Activated naive CD4-positive, alpha-beta T cell treated with anti-CD3 and anti-CD28 coated beads, Interleukin-2, amount 10 ng/mL, durations not matched to agents 7 days and 5 days (primary cell): ENCODE measurements around the gene PIN1.
"Not testable (repeated sequence)": the region's sequence is repeated elsewhere in the genome, so short reads cannot be mapped to it uniquely, and the experiment has no call there.

Experiments used
- CTCF ChIA-PET: fragments of 350-600 bp; sonication (Branson Sonifier 250); formaldehyde crosslinking; loops from one replicate; lab custom pipeline; 2021; ENCODE audit warnings: antibody characterized with exemption; lab: Charles Lee
- DNase-seq: peaks from one replicate; pipeline ENCODE4 v3.0.0-alpha.2; 2020
- H3K27ac Mint-ChIP-seq: one replicate; pipeline ENCODE4 v1.8.0; 2021; ENCODE audit warnings: mild to moderate bottlenecking, moderate library complexity, mixed read lengths
- H3K27me3 Mint-ChIP-seq: one replicate; pipeline ENCODE4 v1.8.0; 2021; ENCODE audit warnings: mild to moderate bottlenecking, mixed read lengths
- H3K36me3 Mint-ChIP-seq: one replicate; pipeline ENCODE4 v1.8.0; 2021; ENCODE audit warnings: mixed read lengths
- H3K4me1 Mint-ChIP-seq: one replicate; pipeline ENCODE4 v1.8.0; 2021; ENCODE audit warnings: mixed read lengths
- H3K4me3 Mint-ChIP-seq: one replicate; pipeline ENCODE4 v1.8.0; 2021; ENCODE audit warnings: mild to moderate bottlenecking, moderate library complexity, mixed read lengths
- H3K9me3 Mint-ChIP-seq: one replicate; pipeline ENCODE4 v1.8.0; 2021; ENCODE audit warnings: mixed read lengths

Gene PIN1

DNA sequence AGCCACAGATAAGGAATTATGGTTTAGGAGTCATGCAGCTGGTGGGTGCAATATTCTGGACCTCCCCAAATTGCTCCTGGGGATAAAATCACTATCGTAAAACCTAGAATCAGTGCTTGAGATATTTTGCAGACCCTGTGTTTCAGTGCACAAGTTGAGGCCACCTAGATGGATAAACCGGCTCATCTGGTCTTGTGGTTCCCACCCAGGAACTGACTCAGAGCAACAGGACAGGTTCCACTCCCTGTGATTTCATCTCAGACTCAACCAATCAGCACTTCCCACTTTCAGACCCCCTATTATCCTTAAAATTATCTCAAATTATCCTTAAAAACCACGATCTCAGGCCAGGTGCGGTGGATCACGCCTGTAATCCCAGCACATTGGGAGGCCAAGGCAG, 37.2 kb upstream of the PIN1 start:
- peak overlapping the region; percentile 64 for H3K27ac Mint-ChIP-seq

DNA sequence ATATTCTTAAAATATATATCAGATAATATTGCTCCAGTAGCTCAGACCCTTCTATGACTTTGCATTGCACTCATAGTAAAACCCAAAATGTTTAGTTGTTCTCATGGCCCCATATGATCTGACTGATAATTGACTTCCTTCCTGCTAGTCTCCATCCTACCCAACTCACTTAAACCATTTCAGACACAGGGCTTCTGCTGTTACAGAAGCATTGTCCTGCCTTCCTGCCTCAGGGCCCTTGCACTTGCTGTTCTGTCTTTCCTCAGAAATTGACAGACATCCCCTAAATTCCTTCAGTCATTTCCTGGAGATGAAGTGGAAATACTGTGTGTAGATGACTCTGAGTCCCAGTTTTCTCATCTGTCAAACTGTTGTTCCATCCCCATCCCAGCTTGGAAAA, 36.0 kb upstream of the PIN1 start:
- peaks cover 34% of the 10 kb centered on the region for H3K4me1 Mint-ChIP-seq
- CTCF ChIA-PET, result interaction anchor here (1.8 to 2.1 kb wide), 2 partner anchors 173 to 594 kb away, joined by 4 to 9 read pairs; no protein-coding TSS in a partner anchor
- peaks cover 2% of the 10 kb centered on the region for H3K36me3 Mint-ChIP-seq
- no peaks in the 10 kb centered on the region for H3K27me3 Mint-ChIP-seq
- no peak overlapping the region for H3K4me3 Mint-ChIP-seq
- no peak for DNase-seq
- H3K9me3 Mint-ChIP-seq, result no peaks in the 10 kb centered on the region
- no peak overlapping the region for H3K27ac Mint-ChIP-seq

More for the DNA sequence above, 37.2 kb upstream of the PIN1 start:
- peaks cover 40% of the 10 kb centered on the region for H3K4me1 Mint-ChIP-seq
- no peaks in the 10 kb centered on the region for H3K27me3 Mint-ChIP-seq
- DNase-seq, result no peak
- H3K9me3 Mint-ChIP-seq, result peaks cover 6% of the 10 kb centered on the region
- CTCF ChIA-PET, result interaction anchor here (1.1 to 2.1 kb wide), 3 partner anchors 172 to 592 kb away, joined by 4 to 9 read pairs (median 6); no protein-coding TSS in a partner anchor
- peaks cover 2% of the 10 kb centered on the region for H3K36me3 Mint-ChIP-seq
- H3K4me3 Mint-ChIP-seq, result no peak overlapping the region

DNA sequence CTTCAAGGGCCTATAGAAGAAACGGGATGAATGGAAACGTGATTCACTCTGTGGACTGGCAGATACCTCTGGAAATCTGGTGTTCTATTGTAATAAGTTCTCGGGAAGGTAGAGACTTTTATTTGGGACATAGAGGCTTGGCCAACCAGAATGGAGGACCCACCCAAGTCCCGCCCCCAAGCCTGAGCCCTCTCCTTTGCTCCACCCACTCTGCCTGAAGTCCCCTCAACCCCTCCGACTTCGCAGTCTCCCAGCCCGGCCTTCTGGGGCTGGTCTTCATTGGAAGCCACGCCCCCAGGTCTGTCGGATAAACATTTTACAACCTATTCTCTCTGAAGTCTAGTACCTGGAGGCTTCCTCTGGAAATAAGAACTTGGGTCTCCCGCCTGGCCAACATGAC, 33.1 kb upstream of the PIN1 start:
- no peaks in the 10 kb centered on the region for H3K27me3 Mint-ChIP-seq
- H3K36me3 Mint-ChIP-seq, result peaks cover 9% of the 10 kb centered on the region
- no peak overlapping the region for H3K27ac Mint-ChIP-seq
- DNase-seq, result no peak
- CTCF ChIA-PET, result no interaction called here
- H3K4me3 Mint-ChIP-seq, result no peak overlapping the region
- H3K9me3 Mint-ChIP-seq, result no peaks in the 10 kb centered on the region
- H3K4me1 Mint-ChIP-seq, result peaks cover 28% of the 10 kb centered on the region

DNA sequence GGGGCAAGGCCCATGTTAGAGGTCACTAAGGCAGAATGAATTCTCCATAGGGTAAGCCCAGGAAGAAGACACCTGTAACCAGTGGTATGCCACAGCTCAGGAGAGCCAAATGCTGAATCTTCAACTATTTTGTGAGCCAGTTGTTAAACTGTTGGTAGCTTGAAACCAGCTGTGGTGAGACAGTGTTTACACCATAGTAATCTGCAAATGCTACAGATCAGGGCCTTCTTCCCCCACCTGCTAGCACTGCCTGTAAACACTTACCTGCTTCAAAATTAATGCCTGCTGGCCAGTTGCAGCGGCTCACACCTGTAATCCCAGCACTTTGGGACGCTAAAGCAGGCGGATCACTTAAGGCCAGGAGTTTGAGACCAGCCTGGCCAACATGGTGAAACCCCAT, 28.3 kb upstream of the PIN1 start:
- CTCF ChIA-PET, result no interaction called here
- H3K4me3 Mint-ChIP-seq, result no peak overlapping the region
- no peaks in the 10 kb centered on the region for H3K27me3 Mint-ChIP-seq
- no peaks in the 10 kb centered on the region for H3K9me3 Mint-ChIP-seq
- peak overlapping the region; percentile 52 for H3K27ac Mint-ChIP-seq
- H3K36me3 Mint-ChIP-seq, result peaks cover 27% of the 10 kb centered on the region
- peaks cover 26% of the 10 kb centered on the region for H3K4me1 Mint-ChIP-seq
- DNase-seq, result no peak

DNA sequence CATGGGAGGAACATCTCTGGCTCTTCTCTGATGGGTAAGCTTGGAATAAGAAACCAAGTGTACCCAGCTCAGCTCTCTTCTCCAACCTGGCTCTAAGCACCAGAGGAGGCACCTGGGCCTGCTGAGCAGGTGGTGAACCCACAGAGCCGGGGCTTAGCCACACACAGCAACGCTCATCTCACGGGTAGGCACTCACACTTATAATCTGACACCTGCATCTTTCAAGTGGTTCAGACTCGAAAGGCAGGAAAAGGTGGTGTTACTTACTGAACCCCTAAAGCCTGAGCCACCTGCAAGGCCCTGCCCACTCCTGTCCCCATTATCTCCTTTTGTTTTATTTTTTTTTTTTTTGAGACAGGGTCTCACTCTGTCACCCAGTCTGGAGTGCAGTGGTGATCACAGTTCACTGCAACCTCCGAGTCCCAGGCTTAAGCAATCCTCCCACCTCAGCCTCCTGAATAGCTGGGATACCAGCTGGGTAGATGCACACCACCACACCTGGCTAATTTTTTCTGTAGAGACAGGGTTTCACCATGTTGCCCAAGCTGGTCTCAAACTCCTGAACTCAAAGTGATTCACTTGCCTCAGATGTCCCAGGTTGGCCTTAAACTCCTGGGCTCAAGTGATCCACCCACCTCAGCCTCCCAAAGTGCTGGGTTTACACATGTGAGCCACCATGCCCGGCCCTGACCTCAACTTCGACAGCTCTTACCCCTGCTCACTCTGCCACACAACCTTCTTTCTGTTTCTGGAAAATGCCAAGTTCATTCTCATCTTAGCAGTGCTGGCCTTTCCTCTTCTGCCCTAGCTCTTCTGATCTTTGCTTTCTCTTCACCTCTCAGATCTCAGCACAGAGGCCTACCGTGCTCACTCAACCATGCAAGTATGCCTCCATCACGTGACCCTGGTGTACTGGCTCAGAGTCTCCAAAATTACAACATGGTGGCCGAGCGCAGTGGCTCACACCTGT, 26.0 kb upstream of the PIN1 start:
- H3K4me3 Mint-ChIP-seq, result no peak overlapping the region

DNA sequence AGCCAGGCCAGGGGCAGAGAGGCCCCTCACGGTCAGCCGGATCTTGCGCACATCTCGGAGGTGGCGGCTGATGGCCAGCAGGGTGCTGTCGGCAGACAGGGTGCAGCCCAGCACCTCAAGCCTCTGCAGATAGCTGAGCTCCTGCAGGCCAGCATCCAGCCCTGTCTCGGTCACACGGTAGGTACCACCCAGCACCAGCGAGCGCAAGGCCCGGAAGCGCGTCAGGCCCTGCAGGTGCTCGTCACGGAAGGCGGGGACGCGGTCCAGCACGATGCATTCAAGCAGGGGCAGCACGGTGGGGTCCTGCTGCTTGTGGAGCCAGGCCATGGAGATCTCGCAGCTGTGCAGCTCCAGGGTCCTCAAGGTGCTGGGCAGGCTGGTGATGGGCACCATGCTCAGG, 24.0 kb upstream of the PIN1 start:
- peaks cover 40% of the 10 kb centered on the region for H3K36me3 Mint-ChIP-seq
- CTCF ChIA-PET, result no interaction called here
- H3K27ac Mint-ChIP-seq, result peak overlapping the region; percentile 52
- H3K4me3 Mint-ChIP-seq, result no peak overlapping the region
- no peaks in the 10 kb centered on the region for H3K27me3 Mint-ChIP-seq
- peaks cover 26% of the 10 kb centered on the region for H3K4me1 Mint-ChIP-seq
- H3K9me3 Mint-ChIP-seq, result peaks cover 10% of the 10 kb centered on the region
- no peak for DNase-seq

More for the DNA sequence above, 26.0 kb upstream of the PIN1 start:
- Mint-ChIP-seq H3K9me3 (peaks cover 3% of the 10 kb centered on the region), H3K27ac (peak overlapping the region; percentile 87), H3K4me1 (peaks cover 26% of the 10 kb centered on the region), H3K27me3 (no peaks in the 10 kb centered on the region), H3K36me3 (peaks cover 31% of the 10 kb centered on the region)
- peak; percentile 72 for DNase-seq
- CTCF ChIA-PET, result no interaction called here

DNA sequence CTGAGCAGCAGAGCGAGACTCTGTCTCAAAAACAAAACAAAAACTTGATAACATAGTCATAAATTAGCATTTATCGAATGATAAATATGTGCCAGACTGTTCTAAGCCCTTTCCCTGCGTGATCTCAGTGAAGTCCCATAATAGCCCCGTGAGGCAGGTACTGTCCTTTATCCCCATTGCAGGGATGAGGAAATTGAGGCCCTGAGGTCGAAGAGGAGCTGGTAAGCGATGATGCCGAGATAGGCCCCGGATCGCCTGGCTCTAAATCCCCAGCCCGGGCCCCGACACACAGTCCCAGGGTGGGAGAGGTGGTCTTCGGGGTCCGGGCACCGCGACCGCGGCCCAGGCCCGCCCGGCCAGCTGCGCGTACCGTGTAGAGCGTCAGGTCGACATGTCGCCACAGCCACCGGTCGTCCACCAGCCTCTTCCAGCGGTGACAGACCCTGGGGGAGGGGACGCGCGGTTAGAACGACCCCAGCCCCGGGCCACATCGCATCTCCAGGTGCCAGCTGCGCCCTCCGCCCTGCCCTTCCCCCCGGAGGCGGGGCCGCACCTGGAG, 16.9 kb upstream of the PIN1 start:
- peaks cover 33% of the 10 kb centered on the region for H3K4me1 Mint-ChIP-seq
- CTCF ChIA-PET, result no interaction called here
- peaks cover 16% of the 10 kb centered on the region for H3K9me3 Mint-ChIP-seq
- H3K27me3 Mint-ChIP-seq, result no peaks in the 10 kb centered on the region
- peak overlapping the region; percentile 84 for H3K4me3 Mint-ChIP-seq
- peaks cover 32% of the 10 kb centered on the region for H3K36me3 Mint-ChIP-seq
- DNase-seq, result no peak
- H3K27ac Mint-ChIP-seq, result peak overlapping the region; percentile 95

DNA sequence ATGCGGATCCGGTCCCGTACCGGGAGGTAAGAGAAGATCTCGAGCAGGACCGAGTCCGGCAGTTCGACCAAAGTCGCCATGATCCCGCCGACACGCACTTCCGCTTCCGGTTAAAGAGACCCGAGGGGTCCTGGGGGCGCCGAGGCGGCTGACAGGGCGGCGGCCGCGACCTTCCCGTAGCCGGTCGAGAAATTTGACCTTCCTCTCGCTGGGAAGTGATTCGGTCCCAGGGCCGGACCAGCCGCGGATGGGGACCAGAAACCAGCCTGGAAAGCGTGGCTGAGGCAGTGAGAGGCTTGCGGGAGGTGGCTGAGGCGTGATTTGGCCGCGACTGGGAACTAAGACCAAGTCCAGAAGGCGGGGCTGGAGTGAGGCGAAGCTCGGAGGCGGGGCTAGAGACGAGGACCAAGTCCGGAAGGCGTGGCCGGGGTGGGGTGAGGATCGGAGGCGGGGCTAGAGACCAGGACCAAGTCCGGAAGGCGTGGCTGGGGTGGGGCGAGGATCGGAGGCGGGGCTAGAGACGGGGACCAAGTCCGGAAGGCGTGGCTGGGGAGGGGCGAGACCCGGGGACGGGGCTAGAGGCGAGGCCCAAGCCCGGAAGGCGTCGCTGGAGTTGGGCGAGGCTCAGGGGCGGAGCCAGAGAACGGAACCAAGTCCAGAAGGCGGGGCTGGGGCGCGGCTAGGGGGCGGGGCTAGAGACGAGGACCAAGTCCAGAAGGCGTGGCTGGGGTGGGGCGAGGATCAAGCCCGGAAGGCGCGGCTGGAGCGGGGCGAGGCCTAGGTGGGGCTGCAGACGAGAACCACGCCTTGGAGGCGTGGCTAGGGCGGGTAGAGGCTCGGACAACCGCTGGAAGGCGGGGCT, 16.2 kb upstream of the PIN1 start, which contains the start of gene FBXL12:
Gene FBXL12, minus strand, starts transcription at position 346 of the 862 bp plus-strand sequence. Its CDS starts 266 bp downstream, at position 80.
- Mint-ChIP-seq H3K9me3 (peaks cover 14% of the 10 kb centered on the region), H3K36me3 (peaks cover 29% of the 10 kb centered on the region), H3K4me1 (peaks cover 33% of the 10 kb centered on the region), H3K27ac (peak within 1 kb of the TSS; percentile 95), H3K4me3 (peak within 1 kb of the TSS; percentile 84), H3K27me3 (no peaks in the 10 kb centered on the region)
- CTCF ChIA-PET, result no interaction called here
- peak; percentile 100 for DNase-seq

DNA sequence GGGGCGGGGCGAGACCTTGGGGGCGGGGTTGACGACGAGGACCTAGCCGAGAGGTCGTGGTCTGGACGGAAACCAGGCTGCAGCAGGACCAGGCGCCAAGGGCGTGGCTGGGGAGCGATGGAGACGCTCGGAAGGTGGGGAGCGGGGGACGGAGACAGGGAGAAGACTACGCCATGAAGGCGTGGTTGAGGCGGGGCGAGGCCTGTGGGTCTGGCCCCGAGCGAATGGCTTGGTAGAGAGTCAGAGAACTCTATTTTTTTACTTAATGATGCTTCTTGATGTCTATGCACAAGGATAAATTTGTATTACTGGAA, 15.6 kb upstream of the PIN1 start:
- no peak for DNase-seq
- CTCF ChIA-PET, result no interaction called here
- Mint-ChIP-seq H3K9me3 (peaks cover 13% of the 10 kb centered on the region), H3K36me3 (peaks cover 29% of the 10 kb centered on the region), H3K27me3 (no peaks in the 10 kb centered on the region), H3K4me3 (peak overlapping the region; percentile 84), H3K27ac (peak overlapping the region; percentile 95), H3K4me1 (peaks cover 33% of the 10 kb centered on the region)

DNA sequence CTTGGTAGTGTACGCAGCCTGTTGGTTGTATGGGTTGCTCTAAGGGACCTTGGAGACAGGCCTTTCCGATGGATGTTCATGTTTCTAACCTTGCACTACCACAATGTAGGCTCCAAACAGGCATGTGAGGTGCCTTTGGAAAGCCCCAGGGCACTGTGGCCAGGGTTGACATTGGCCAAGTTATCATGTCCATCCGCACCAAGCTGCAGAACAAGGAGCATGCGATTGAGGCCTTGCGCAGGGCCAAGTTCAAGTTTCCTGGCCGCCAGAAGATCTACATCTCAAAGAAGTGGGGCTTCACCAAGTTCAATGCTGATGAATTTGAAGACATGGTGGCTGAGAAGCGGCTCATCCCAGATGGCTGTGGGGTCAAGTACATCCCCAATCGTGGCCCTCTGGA, 15.1 kb upstream of the PIN1 start:
- Mint-ChIP-seq H3K4me3 (peak overlapping the region; percentile 84), H3K27ac (peak overlapping the region; percentile 95), H3K4me1 (peaks cover 33% of the 10 kb centered on the region), H3K36me3 (peaks cover 25% of the 10 kb centered on the region)
- CTCF ChIA-PET, H3K9me3 Mint-ChIP-seq, H3K27me3 Mint-ChIP-seq, DNase-seq: not testable (repeated sequence)

DNA sequence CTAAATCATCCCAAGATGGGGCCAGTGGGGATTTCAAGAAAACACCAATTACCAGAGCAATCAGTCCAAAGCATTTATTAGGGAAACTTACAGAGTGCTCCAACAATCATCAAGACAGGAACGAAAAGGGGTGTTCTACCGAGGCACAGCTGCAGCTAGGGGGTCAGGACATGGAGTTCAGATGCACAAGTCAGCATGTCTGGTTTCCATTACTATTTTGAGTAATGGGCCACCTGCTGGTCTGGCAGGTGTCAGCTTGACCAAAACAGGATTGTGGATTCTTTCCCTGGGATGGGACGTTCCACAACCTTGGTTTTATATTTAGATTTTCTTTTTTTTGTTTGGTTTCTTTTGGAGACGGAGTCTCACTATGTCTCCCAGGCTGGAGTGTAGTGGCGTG, 11.3 kb upstream of the PIN1 start:
- no peak overlapping the region for H3K27ac Mint-ChIP-seq

DNA sequence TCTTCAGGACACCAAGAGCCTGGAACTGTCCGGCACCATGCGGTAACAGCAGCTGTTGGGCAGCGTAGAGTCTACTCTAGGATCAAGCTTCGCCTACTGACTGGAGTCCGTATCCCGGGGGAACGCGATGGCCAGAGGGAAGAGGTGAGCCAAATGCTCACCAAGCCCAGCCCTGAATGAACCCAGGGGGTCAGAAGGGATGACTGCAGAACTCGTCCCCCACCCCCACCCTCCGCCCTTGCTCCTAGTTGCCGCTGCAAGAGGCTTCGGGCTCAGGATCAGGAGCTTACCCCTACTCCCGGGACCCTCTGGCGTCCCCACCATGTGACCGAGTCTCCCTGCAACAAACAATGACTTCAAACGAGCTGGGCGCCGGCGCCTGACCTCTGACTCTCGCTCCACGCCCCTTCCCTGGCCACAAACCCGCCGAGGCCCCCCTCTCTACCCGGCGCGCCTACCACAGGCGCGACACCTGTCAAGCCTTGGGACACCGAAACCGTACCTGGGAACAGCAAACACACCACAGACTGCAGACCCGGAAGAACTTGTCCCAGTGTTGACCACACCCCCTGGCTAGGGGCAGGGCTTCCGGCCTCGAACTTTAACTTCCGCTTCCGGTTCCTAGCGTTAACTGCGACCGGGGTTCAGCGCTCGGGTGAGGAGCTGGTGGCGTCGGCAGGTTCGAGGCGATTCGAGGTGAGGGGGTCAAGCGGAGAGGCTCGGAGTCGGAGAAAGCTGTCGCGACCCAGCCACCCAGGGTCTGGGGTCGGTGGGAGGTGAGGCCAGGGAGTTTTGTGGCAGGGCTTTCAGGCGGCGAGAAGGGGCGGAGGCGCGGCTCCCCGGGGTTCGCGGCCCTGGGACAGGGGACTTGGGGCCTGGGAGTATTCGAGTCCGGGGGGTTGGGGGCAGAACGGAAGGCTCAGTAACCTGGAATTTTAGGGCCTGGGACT, 7.6 kb upstream of the PIN1 start, which contains the start of gene UBL5:
Gene UBL5, plus strand, starts transcription at position 630 of the 950 bp plus-strand sequence. CDS start 420 bp downstream, outside the sequence.
- H3K4me3 Mint-ChIP-seq, result peak within 1 kb of the TSS; percentile 100
- peaks cover 37% of the 10 kb centered on the region for H3K4me1 Mint-ChIP-seq
- peaks cover 30% of the 10 kb centered on the region for H3K36me3 Mint-ChIP-seq
- no peaks in the 10 kb centered on the region for H3K9me3 Mint-ChIP-seq
- CTCF ChIA-PET, result no interaction called here
- peak; percentile 94 for DNase-seq
- H3K27me3 Mint-ChIP-seq, result no peaks in the 10 kb centered on the region
- H3K27ac Mint-ChIP-seq, result peak within 1 kb of the TSS; percentile 99

More for the DNA sequence above, 11.3 kb upstream of the PIN1 start:
- Mint-ChIP-seq H3K36me3 (peaks cover 13% of the 10 kb centered on the region), H3K4me1 (peaks cover 37% of the 10 kb centered on the region), H3K4me3 (no peak overlapping the region), H3K9me3 (no peaks in the 10 kb centered on the region), H3K27me3 (no peaks in the 10 kb centered on the region)
- CTCF ChIA-PET, result no interaction called here
- no peak for DNase-seq

DNA sequence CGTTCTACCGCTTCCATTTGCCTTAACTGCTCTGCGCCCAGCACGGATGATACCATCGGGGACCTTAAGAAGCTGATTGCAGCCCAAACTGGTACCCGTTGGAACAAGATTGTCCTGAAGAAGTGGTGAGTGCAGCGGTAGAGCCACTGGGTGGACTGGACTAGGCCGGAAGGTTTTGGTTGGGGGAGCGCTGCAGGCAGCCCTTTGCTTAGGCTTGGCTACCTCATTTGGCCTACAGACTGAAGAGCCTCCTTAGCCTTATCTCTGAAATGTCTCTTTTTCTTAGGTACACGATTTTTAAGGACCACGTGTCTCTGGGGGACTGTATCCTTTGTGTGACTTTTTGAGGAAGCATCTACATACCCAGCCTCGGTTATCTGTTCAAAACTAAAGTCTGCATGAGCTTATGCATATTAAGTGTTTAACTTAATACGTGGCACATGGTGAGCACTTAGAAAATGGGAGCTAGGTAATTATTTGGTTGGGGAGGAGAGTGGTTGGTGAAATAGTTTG, 6.5 kb upstream of the PIN1 start:
- Mint-ChIP-seq H3K27ac (peak overlapping the region; percentile 99), H3K36me3 (peaks cover 30% of the 10 kb centered on the region), H3K4me3 (peak overlapping the region; percentile 100), H3K9me3 (no peaks in the 10 kb centered on the region), H3K27me3 (no peaks in the 10 kb centered on the region), H3K4me1 (peaks cover 37% of the 10 kb centered on the region)
- CTCF ChIA-PET, result interaction anchor here (0.9 kb wide), 1 partner anchor 200 kb away, joined by 3 read pairs; no protein-coding TSS in a partner anchor
- no peak for DNase-seq
